K562 (cell line): ENCODE measurements around the gene RPS19. TPM values are rescaled to one million over a fixed set of nuclear protein-coding genes. Genes with fewer than 3 reads are reported as not detected.

Experiments
- CTCF ChIP-seq, 3 experiments: IDR thresholded peaks in 2 of 3; conservative IDR thresholded peaks in 1 of 3; 2 replicates each; pipeline ENCODE4 v1.5.1; 2011 to 2012; ENCODE audit warnings: low read length in 3 of 3, mild to moderate bottlenecking in 3 of 3, control low read depth in 2 of 3, improper control_type of control experiment in 1 of 3, inconsistent platforms in 1 of 3, low read depth in 1 of 3, mixed read lengths in 1 of 3, moderate library complexity in 1 of 3; ENCODE audit not compliant: insufficient read depth in 2 of 3
- E2F6 ChIP-seq, 2 experiments: IDR thresholded peaks; 2 replicates each; pipeline ENCODE4 v1.6.1; 2011; ENCODE audit warnings: borderline replicate concordance in 1 of 2, control low read depth in 1 of 2, low read depth in 1 of 2, low read length in 1 of 2, mild to moderate bottlenecking in 1 of 2, mixed read lengths in 1 of 2, moderate library complexity in 1 of 2; ENCODE audit not compliant: insufficient read depth in 1 of 2, insufficient read length in 1 of 2, poor library complexity in 1 of 2, severe bottlenecking in 1 of 2; ENCODE audit errors: extremely low read depth in 1 of 2
- ELF4 ChIP-seq: fragments of 450-650 bp; formaldehyde crosslinking; IDR thresholded peaks from 2 replicates; pipeline ENCODE4 v1.4.0; 2022; ENCODE audit warnings: missing genetic modification characterization
- GABPB1 ChIP-seq: sonication (generic); formaldehyde crosslinking; IDR thresholded peaks from 2 replicates; pipeline ENCODE4 v1.8.0; 2022; ENCODE audit warnings: mild to moderate bottlenecking, missing genetic modification reagents
- GTF2F1 ChIP-seq: IDR thresholded peaks from 2 replicates; pipeline ENCODE4 v1.6.1; 2011; ENCODE audit warnings: low read depth, low read length, improper control_type of control experiment
- MXD1 ChIP-seq: fragments of 250-450 bp; sonication (Bioruptor Pico); IDR thresholded peaks from 2 replicates; pipeline ENCODE4 v1.8.0; 2021; ENCODE audit warnings: borderline replicate concordance, mild to moderate bottlenecking, moderate library complexity; ENCODE audit not compliant: poor library complexity, severe bottlenecking
- NR2C2 ChIP-seq, 2 experiments: fragments of 200-800 bp in 1 of 2; sonication (Bioruptor generic) in 1 of 2; sonication (generic) in 1 of 2; formaldehyde crosslinking in 1 of 2; IDR thresholded peaks; 2 replicates each; pipeline versions ENCODE4 v1.6.1 to v1.8.0; 2016 to 2022; ENCODE audit warnings: mild to moderate bottlenecking in 1 of 2, missing compliant biosample characterization in 1 of 2, missing genetic modification characterization in 1 of 2, missing genetic modification reagents in 1 of 2
- NUFIP1 ChIP-seq: fragments of 450-650 bp; IDR thresholded peaks from 2 replicates; pipeline ENCODE4 v1.6.1; 2018; ENCODE audit not compliant: partially characterized antibody
- RBM17 ChIP-seq: fragments of 200-400 bp; formaldehyde crosslinking; IDR thresholded peaks from 2 replicates; pipeline ENCODE4 v1.6.1; 2017; ENCODE audit warnings: low read depth, mild to moderate bottlenecking, low read length, borderline replicate concordance
- TAF9B ChIP-seq: fragments of 450-650 bp; IDR thresholded peaks from 2 replicates; pipeline ENCODE4 v1.6.1; 2018; ENCODE audit warnings: mild to moderate bottlenecking; ENCODE audit not compliant: partially characterized antibody
- YY1 ChIP-seq, 3 experiments: IDR thresholded peaks; 2 replicates each; pipeline ENCODE4 v1.6.1; 2011; ENCODE audit warnings: low read length in 2 of 3, mild to moderate bottlenecking in 2 of 3, moderate library complexity in 2 of 3, borderline replicate concordance in 1 of 3, control low read depth in 1 of 3, low read depth in 1 of 3; ENCODE audit not compliant: insufficient read depth in 3 of 3, insufficient replicate concordance in 2 of 3, control insufficient read depth in 1 of 3, insufficient read length in 1 of 3; ENCODE audit errors: extremely low read depth in 1 of 3
- ZBTB26 ChIP-seq: fragments of 450-650 bp; formaldehyde crosslinking; IDR thresholded peaks from 2 replicates; pipeline ENCODE4 v1.4.0; 2022; ENCODE audit warnings: missing genetic modification characterization
- ZNF778 ChIP-seq: fragments of 450-650 bp; formaldehyde crosslinking; IDR thresholded peaks from 2 replicates; pipeline ENCODE4 v1.4.0; 2020; ENCODE audit warnings: mild to moderate bottlenecking, moderate library complexity
- ZNF780A ChIP-seq: fragments of 250-450 bp; sonication (Bioruptor Pico); IDR thresholded peaks from 2 replicates; pipeline ENCODE4 v1.5.0; 2021; ENCODE audit warnings: mild to moderate bottlenecking
- polyA plus RNA-seq, 8 experiments: library from polyadenylated mRNA; depleted of rRNA in 4 of 8; stranded (reverse) in 5 of 8; unstranded in 3 of 8; fragments of >200 nt; fragmentation: Nextera tagmentation in 2 of 8; fragmentation: Illumina TruSeq in 1 of 8; extraction: Ambion mirVana in 2 of 8; extraction: Trizol in 1 of 8; gene quantifications; 2 replicates each; pipeline versions ENCODE4 v1.2.1 to v1.2.3, GENCODE V29; 2011 to 2014; ENCODE audit warnings: inconsistent platforms in 1 of 8, missing spikeins in 1 of 8
- total RNA-seq, 7 experiments: library from RNA; depleted of rRNA in 6 of 7; stranded (reverse); fragments of >200 nt in 6 of 7; fragmentation: Illumina TruSeq in 2 of 7; extraction: Trizol in 2 of 7; gene quantifications; 2 replicates each; pipeline versions ENCODE4 v1.2.1 to v1.2.3, GENCODE V29; 2011 to 2021; ENCODE audit warnings: low replicate concordance in 1 of 7

Gene RPS19
- total and polyA plus RNA-seq, 9 of the 15 experiments (the other 6 are each of a cell fraction or from before 2014, with no cell fraction given), result 1,964 to 3,408 (median 2,747) TPM

GRCh38 chr19:41893899-41894298 lies 33.8 kb downstream of the RPS19 start (continued):
- TF ChIP-seq ZBTB26 (CRISPR knock-in tag) (0 out of 2 replicates have a peak, but pooled peaks have one; percentile 15), CTCF (IDR thresholded peaks at IDR 0.05 in 2 of 3, conservative IDR thresholded peaks at IDR 0.05 in 1 of 3; ENCODE audit: insufficient read depth in 2 of 3, low read depth in 1 of 3, low read length in 3 of 3) (peak; percentile 39 to 43 (median 40); a peak in 5 of 6 replicates), NR2C2 (CRISPR knock-in tag; IDR thresholded peaks at IDR 0.05) (peak; percentile 63; the same call in 1 of the 2 replicates), NR2C2 (tag; IDR thresholded peaks at IDR 0.05) (no peak), YY1 (IDR thresholded peaks at IDR 0.05; ENCODE audit: borderline replicate concordance in 1 of 3, control insufficient read depth in 1 of 3, extremely low read depth in 1 of 3, insufficient read depth in 3 of 3, insufficient read length in 1 of 3, insufficient replicate concordance in 2 of 3, low read depth in 1 of 3, low read length in 2 of 3) (no peak), MXD1 (CRISPR knock-in tag) (no peak), E2F6 (IDR thresholded peaks at IDR 0.05; ENCODE audit: borderline replicate concordance in 1 of 2, extremely low read depth in 1 of 2, insufficient read depth in 1 of 2, insufficient read length in 1 of 2, low read depth in 1 of 2, low read length in 1 of 2, poor library complexity in 1 of 2, severe bottlenecking in 1 of 2) (no peak), TAF9B (no peak), ELF4 (peak; percentile 36; the same call in 1 of the 2 replicates), GTF2F1 (no peak), RBM17 (no peak), ZNF778 (CRISPR knock-in tag) (no peak), ZNF780A (no peak), GABPB1 (CRISPR knock-in tag) (peak; percentile 73; the same call in 1 of the 2 replicates), NUFIP1 (no peak)
